Measurements from ENCODE around the gene TAS2R16.
"Not testable (repeated sequence)": the region's sequence is repeated elsewhere in the genome, so short reads cannot be mapped to it uniquely, and the experiment has no call there.

The TAS2R16 gene

GRCh38 chr7:122975341-122975740, 20.2 kb downstream of the TAS2R16 start:
- DNase-seq (ENCODE audit: low spot score), result no peak
- H3K27ac ChIP-seq, result no peak overlapping the region
- H3K4me3 ChIP-seq, result no peak overlapping the region
- TF ChIP-seq CTCF (IDR thresholded peaks at IDR 0.05), result no peak

DNA sequence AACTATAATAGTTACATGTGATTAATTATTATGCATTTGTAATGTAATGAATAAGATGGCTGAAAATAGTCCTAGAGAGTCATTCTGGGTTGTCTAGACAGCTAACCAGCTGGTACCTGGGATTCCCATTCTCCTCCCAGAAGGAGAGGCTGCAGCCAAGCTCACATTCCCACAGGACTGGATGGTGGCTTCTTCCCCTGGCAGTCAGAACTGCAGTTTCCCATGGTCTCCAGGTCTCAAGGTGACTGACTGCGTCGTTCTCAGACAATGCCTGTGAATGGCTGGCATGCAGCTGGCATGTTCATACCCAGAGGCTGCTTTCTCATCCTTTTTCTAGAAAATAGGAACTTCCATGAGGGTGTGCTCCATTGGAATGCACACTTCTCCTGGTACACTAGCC, 21.3 kb downstream of the TAS2R16 start:
- DNase-seq (ENCODE audit: low spot score), result no peak
- Histone ChIP-seq H3K27ac (no peak overlapping the region), H3K4me3 (no peak overlapping the region)
- TF ChIP-seq CTCF (IDR thresholded peaks at IDR 0.05), result no peak

DNA sequence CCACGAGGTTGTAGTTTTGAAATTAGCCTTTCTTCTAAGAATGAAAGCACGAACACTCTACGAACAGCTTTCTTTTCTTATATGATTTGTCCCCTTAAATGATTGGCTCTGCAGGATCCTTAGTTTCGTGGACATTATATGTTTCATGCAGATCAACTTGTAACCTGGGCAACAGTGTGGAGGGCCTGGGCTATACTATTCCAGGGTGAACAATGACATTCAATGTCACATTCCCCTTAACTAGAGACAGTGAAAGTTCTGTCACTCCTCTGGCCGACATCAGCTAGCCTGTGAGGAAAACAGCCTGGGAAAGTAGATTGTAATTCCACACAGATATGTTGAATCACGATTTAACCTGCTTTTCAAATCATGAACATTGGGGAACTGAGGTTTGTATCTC, 23.4 kb downstream of the TAS2R16 start:
- DNase-seq (ENCODE audit: low spot score), result no peak
- Histone ChIP-seq H3K4me3 (no peak overlapping the region), H3K27ac (no peak overlapping the region)
- no peak for TF ChIP-seq CTCF (IDR thresholded peaks at IDR 0.05)

- no peak for TF ChIP-seq CTCF (IDR thresholded peaks at IDR 0.05)
- DNase-seq (ENCODE audit: low spot score), result no peak
- Histone ChIP-seq H3K27ac (no peak overlapping the region), H3K4me3 (no peak overlapping the region)
These were observed 24.5 kb downstream of the TAS2R16 start for GRCh38 chr7:122970740-122971725.

- no peak for DNase-seq (ENCODE audit: low spot score)
- Histone ChIP-seq H3K4me3 (no peak overlapping the region), H3K27ac (no peak overlapping the region)
- no peak for TF ChIP-seq CTCF (IDR thresholded peaks at IDR 0.05)
These were observed 27.1 kb downstream of the TAS2R16 start for GRCh38 chr7:122968389-122968788.

- no peak overlapping the region for H3K4me3 ChIP-seq
- DNase-seq (ENCODE audit: low spot score), result no peak
- no peak for TF ChIP-seq CTCF (IDR thresholded peaks at IDR 0.05)
- no peak overlapping the region for H3K27ac ChIP-seq
These were observed 30.2 kb downstream of the TAS2R16 start for GRCh38 chr7:122965306-122965705.

GRCh38 chr7:122953678-122954077, 41.8 kb downstream of the TAS2R16 start:
- not testable (repeated sequence) for H3K27ac ChIP-seq; DNase-seq (ENCODE audit: low spot score); H3K4me3 ChIP-seq
